A172 (cell line): ENCODE data around the gene TRMT13. TPM values are rescaled to one million over a fixed set of nuclear protein-coding genes. Genes with fewer than 3 reads are reported as not detected.
A peak's percentile ranks its signal among the peaks of the same experiment; 100 is the strongest.
"Not testable (repeated sequence)": the region's sequence is repeated elsewhere in the genome, so short reads cannot be mapped to it uniquely, and the experiment has no call there.

Experiments used
- DNase-seq: peaks from one replicate; pipeline ENCODE4 v3.0.0-alpha.2; 2015; ENCODE audit warnings: low spot score
- total RNA-seq: library from RNA; depleted of rRNA; stranded (reverse); fragments of >200 nt; shearing (Covaris generic); gene quantifications from 2 replicates; pipeline ENCODE4 v1.2.3, GENCODE V29; 2014; rRNA removed

The TRMT13 gene
- total RNA-seq, 1 experiment from 2014 or later, result 16.0 TPM

DNA sequence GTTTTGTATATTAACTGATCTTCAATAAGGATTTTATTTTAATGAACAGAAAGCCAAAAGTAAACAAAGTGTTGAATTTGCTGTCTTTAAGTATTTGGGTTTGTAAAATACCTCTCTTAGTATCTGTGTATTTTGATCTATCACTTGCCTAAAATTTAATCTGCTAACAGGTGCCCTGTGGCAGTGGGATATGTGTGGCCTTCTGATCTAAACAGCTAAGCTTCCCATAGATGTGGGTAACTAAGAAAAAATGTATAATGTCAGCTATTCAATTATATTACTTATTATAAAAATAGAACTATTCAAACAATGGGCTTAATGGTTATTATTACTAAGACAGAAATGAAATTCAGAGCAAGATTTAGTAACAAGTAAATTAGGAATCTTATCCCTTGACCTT, 29.9 kb downstream of the TRMT13 start:
- DNase-seq, result no peak

DNA sequence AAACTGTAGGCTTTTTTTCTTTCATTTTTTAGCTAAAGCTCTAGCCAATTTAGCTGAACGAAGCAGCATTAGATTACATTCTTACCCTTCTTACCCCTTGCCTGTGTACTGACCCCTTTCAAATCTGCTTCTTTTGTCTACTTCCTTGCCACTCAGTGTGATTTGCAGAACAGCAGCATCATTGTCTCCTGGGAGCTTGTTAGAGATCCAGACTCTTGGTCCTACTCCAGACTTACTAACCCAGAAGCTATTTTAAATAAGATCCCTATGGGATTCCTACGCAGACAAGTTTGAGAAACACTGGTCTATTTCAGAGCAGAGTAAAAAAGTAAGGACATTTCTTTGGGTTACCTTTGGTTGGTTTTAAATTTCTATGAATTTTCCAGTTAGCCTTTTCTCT, 31.3 kb downstream of the TRMT13 start:
- no peak for DNase-seq

DNA sequence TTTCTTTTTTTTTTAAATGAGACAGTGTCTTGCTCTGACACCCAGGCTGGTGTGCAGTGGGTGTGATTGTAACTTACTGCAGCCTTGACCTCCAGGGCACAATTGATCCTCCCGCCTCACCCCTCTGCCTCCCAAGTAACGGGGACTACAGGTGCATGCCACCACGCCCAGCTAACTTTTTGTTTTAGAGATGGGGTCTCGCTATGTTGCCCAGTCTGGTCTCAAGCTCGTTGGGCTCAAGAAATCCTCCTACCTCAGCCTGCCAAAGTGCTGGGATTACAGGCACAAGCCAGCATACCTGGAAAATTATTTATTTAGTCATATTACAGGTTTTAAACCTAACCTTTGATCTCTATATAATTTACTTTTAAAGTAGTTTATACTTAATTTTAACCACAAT, 31.7 kb downstream of the TRMT13 start:
- no peak for DNase-seq

DNA sequence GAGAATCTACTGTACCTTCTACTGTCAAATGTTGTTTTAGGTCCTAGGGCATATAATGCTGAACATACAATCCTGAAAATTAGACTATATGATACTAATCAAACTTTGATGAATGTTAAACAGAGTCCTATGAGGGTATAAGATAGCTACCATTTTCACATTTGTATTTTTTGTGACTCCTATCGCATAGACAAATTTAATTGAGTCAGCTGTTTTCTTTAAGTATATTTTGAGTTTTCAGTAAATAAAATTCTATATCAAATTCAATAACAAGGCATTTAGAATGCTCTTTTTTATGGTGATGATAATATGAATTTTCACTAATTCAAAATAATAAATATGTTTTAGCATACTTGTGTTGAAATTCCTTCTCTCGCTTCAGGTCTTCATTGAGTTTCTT, 35.1 kb downstream of the TRMT13 start:
- no peak for DNase-seq

DNA sequence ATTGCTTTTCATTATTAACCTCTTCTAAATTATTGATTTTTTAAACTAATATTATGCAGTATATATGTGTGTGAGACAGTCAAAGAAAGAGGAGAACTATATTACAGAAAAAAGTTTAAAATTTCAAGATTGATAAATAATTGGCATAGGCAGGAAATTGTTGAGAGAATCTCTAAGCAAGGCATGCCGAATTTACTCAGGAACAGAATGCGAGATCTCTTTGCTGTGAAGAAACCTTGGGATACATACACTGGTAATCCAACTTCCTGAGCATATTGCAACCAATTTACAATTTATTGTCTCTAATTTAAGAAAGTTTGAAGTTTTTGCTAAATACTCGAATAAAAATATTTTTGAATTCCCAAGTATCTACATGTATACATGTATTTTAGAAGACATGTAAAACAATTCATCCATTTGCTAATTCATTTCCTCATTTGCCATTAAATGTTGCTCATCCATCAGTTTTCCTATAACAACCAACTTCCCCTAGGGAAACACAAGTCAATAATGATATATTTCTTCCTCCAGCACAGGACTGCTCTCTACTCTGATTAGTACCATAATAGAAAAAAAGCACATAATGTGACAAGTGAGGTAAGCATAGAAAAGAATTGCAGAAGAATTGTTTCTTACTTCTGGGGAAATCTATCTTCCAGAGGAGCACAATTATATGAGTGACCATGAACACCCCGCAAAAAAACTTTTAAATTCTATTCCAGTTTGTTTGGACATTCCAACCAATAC, 44.5 kb downstream of the TRMT13 start:
- DNase-seq, result no peak

DNA sequence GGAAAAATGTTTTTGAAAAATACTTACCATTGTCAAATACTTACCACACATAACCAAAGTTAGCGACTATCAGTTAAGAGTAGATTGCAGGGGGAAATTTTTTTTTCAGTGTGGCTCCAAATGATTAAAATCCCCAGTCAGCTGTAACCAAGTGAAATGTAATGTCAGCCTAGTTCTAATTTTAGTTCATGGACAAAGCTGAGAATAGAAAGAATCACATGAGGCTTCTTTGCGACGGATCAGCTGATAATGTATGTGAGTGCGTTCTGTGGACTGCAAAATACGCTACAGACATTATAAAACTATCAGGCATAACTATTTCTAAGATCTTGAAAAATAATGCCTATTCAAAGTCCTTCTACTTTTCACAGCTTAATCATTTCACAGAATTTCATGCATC, 45.1 kb downstream of the TRMT13 start, which contains the start of gene LRRC39:
TSS of gene LRRC39 (minus strand) at position 166 of the 400 bp plus-strand sequence. CDS start 9,740 bp downstream, outside the sequence.
- DNase-seq, result no peak

DNA sequence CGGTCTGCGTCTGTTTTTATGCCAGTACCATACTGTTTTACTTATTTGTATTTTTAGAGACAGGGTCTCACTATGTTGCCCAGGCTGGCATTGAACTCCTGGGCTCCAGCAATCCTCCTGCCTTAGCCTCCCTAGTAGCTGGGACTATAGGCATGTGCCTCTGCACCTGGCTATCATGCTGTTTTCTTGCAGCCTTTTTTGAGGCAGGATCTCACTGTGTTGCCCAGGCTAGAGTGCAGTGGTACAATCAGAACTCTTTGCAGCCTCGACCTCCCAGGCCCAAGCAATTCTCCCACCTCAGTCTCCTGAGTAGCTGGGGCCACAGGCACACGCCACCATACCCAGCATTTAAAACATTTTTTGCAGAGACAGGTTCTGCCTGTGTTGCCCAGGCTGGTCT, 50.4 kb downstream of the TRMT13 start:
- DNase-seq, result no peak

DNA sequence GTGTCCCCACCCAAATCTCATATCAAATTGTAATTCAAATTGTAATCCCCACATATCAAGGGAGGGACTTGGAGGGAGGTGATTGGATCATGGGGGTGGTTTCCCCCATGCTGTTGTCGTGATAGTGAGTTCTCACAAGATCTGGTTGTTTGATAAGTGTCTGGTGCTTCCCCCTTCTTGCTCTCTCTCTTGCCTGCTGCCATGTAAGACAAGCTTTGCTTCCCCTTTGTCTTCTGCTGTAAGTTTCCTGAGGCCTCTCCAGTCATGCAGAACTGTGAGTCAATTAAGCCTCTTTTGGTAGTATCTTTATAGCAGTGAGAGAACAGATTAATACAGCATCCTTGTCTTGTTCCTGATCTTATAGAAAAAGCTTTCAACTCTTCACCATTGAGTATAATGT, 51.6 kb downstream of the TRMT13 start:
- no peak for DNase-seq

DNA sequence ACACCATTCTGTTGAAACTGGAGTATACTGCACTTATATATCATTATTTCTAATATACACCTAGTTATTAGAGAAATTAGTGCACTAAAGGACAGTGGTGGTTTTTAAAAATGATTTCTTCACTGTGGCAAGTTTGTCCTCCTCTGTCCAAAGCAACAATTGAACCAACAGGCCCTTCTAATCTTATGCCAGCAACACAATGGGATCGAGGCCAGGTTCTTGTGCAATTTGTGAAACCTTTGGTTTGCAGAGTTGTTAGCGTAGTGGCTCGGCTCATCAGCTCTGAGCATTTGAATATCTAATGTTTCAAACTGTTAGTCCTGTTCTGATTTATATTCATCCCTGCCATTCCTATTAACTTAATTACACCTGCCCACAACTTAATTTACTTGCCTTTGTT, 54.9 kb downstream of the TRMT13 start:
- no peak for DNase-seq

DNA sequence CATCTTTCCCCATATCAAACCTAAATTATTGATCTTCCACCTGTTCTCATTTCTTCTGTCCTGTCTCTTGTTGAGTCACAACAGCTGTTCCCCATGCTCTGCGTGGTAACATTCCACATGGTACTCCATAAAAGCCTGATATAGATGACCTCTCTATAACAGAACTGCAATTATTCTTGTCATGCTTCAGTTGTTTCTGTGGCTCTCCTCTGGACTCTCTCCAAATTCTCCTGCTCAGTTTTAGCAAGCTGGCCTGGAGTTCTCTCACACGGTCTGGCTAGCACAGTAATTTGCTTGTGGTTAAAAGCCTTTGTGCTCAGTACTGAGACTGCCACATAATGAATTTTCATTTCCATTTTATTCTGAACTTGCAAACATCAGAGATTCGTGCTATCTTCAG, 55.7 kb downstream of the TRMT13 start:
- peak; percentile 34 for DNase-seq

DNA sequence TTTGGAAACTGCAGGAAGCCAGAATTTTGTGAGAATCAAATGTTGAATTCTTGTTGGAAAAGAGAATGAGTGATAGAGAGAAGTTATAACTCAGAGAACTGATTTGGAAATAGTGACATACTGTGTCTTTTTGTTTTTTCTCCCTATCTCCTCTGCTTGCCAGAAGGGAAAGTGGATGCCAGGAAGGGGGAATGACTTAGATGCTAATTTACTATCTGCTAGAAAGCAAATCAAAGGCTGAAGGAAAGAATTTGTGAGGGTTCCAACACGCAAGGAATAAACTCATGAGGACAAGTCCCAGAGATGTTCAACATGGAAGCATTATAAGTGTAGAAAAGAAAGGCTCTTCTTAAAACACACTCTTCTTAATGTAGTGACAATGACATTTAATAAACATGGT, 65.6 kb downstream of the TRMT13 start:
- DNase-seq, result no peak

DNA sequence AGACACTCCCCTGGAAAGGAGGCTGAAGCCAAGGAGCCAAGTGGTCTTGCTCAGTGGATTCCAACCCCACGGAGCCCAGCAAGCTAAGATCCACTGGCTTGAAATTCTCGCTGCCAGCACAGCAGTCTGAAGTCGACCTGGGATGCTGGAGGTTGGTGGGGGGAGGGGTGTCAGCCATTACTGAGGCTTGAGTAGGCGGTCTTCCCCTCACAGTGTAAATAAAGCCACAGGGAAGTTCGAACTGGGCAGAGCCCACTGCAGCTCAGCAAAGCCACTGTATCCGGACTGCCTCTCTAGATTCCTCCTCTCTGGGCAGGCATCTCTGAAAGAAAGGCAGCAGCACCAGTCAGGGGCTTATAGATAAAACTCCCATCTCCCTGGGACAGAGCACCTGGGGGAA, 67.1 kb downstream of the TRMT13 start:
- DNase-seq, result not testable (repeated sequence)

Other genes with a start within 250 kb of the TRMT13 start
- gene SLC35A3, start 163.2 kb upstream of the TRMT13 start, total RNA-seq, result 32.1 and 41.6 TPM in 2 replicates
- 11.9 and 13.7 TPM in 2 replicates for gene SASS6, start 233 bp upstream of the TRMT13 start, total RNA-seq
- not detected in 2 replicates for gene LRRC39, start 45.1 kb downstream of the TRMT13 start, total RNA-seq
- gene DBT, start 116.7 kb downstream of the TRMT13 start, total RNA-seq, result 3.2 and 3.6 TPM in 2 replicates
- 43.2 and 58.2 TPM in 2 replicates for gene RTCA, start 133.1 kb downstream of the TRMT13 start, total RNA-seq
- 8.0 and 8.3 TPM in 2 replicates for gene CDC14A, start 219.3 kb downstream of the TRMT13 start, total RNA-seq